HepG2 (cell line): ENCODE data around the gene PDGFB. TPM values are rescaled to one million over a fixed set of nuclear protein-coding genes. Genes with fewer than 3 reads are reported as not detected.

ENCODE experiments used
- CCDC6 ChIP-seq: sonication (generic); formaldehyde crosslinking; IDR thresholded peaks from 2 replicates; pipeline ENCODE4 v1.8.1; 2022; ENCODE audit warnings: mild to moderate bottlenecking, missing genetic modification reagents, moderate library complexity
- ETS1 ChIP-seq: sonication (generic); formaldehyde crosslinking; IDR thresholded peaks from 2 replicates; pipeline ENCODE4 v1.4.0; 2020; ENCODE audit warnings: missing genetic modification reagents
- POGZ ChIP-seq: sonication (generic); formaldehyde crosslinking; IDR thresholded peaks from 2 replicates; pipeline ENCODE4 v1.4.0; 2020; ENCODE audit warnings: mild to moderate bottlenecking, missing genetic modification reagents
- WIZ ChIP-seq: sonication (generic); formaldehyde crosslinking; IDR thresholded peaks from 2 replicates; pipeline ENCODE4 v1.5.1; 2020; ENCODE audit warnings: mild to moderate bottlenecking, missing genetic modification reagents
- ZHX2 ChIP-seq, 2 experiments: sonication (generic) in 1 of 2; formaldehyde crosslinking in 1 of 2; IDR thresholded peaks; 2 replicates each; pipeline versions ENCODE4 v1.6.1 to v1.9.0; 2014 to 2022; ENCODE audit warnings: antibody characterized with exemption in 1 of 2, borderline replicate concordance in 1 of 2, inconsistent platforms in 1 of 2, low read depth in 1 of 2, missing genetic modification reagents in 1 of 2
- ZNF275 ChIP-seq: sonication (generic); formaldehyde crosslinking; IDR thresholded peaks from 2 replicates; pipeline ENCODE4 v1.8.0; 2022; ENCODE audit warnings: missing genetic modification reagents, mild to moderate bottlenecking, inconsistent platforms, borderline replicate concordance
- ZNF687 ChIP-seq: sonication (generic); formaldehyde crosslinking; IDR thresholded peaks from 2 replicates; pipeline ENCODE4 v1.5.1; 2020; ENCODE audit warnings: mild to moderate bottlenecking, missing genetic modification reagents, moderate library complexity
- ZNF781 ChIP-seq: sonication (generic); formaldehyde crosslinking; IDR thresholded peaks from 2 replicates; pipeline ENCODE4 v1.5.1; 2020; ENCODE audit warnings: borderline replicate concordance, mild to moderate bottlenecking, missing genetic modification reagents; ENCODE audit errors: not compliant biosample characterization
- polyA plus RNA-seq, 8 experiments: library from polyadenylated mRNA; depleted of rRNA in 3 of 8; stranded (reverse) in 7 of 8; unstranded in 1 of 8; fragments of >200 nt; fragmentation: Illumina TruSeq in 4 of 8; extraction: Trizol in 4 of 8; gene quantifications; 2 replicates each; pipeline versions ENCODE4 v1.2.1 to v1.2.3, GENCODE V29; 2011 to 2016; ENCODE audit warnings: low read depth in 4 of 8, missing spikeins in 1 of 8, mixed read lengths in 1 of 8; ENCODE audit not compliant: insufficient read depth in 1 of 8
- total RNA-seq, 5 experiments: library from RNA; depleted of rRNA; stranded (reverse); fragments of >200 nt; fragmentation: Illumina TruSeq; extraction: Trizol; gene quantifications; 2 replicates each; pipeline ENCODE4 v1.2.3, GENCODE V29; 2016; ENCODE audit warnings: low read depth in 1 of 5
- TF ChIP-seq, protein P1 (sequence below): sonication (generic); formaldehyde crosslinking; IDR thresholded peaks from 2 replicates; pipeline ENCODE4 v1.4.0; 2020; ENCODE audit warnings: missing genetic modification reagents

The PDGFB gene
- total and polyA plus RNA-seq, 2 of the 13 experiments (the other 11 are each of a cell fraction or from before 2014, with no cell fraction given), result 1.4 to 10.1 TPM

GRCh38 chr22:39176143-39176713 is 68.6 kb downstream of the PDGFB start (continued):
- 0 out of 2 replicates have a peak, but pooled peaks have one; percentile 46 for TF ChIP-seq ZNF275 (CRISPR knock-in tag)
- TF ChIP-seq ETS1, result no peak
- TF ChIP-seq, protein P1, sequence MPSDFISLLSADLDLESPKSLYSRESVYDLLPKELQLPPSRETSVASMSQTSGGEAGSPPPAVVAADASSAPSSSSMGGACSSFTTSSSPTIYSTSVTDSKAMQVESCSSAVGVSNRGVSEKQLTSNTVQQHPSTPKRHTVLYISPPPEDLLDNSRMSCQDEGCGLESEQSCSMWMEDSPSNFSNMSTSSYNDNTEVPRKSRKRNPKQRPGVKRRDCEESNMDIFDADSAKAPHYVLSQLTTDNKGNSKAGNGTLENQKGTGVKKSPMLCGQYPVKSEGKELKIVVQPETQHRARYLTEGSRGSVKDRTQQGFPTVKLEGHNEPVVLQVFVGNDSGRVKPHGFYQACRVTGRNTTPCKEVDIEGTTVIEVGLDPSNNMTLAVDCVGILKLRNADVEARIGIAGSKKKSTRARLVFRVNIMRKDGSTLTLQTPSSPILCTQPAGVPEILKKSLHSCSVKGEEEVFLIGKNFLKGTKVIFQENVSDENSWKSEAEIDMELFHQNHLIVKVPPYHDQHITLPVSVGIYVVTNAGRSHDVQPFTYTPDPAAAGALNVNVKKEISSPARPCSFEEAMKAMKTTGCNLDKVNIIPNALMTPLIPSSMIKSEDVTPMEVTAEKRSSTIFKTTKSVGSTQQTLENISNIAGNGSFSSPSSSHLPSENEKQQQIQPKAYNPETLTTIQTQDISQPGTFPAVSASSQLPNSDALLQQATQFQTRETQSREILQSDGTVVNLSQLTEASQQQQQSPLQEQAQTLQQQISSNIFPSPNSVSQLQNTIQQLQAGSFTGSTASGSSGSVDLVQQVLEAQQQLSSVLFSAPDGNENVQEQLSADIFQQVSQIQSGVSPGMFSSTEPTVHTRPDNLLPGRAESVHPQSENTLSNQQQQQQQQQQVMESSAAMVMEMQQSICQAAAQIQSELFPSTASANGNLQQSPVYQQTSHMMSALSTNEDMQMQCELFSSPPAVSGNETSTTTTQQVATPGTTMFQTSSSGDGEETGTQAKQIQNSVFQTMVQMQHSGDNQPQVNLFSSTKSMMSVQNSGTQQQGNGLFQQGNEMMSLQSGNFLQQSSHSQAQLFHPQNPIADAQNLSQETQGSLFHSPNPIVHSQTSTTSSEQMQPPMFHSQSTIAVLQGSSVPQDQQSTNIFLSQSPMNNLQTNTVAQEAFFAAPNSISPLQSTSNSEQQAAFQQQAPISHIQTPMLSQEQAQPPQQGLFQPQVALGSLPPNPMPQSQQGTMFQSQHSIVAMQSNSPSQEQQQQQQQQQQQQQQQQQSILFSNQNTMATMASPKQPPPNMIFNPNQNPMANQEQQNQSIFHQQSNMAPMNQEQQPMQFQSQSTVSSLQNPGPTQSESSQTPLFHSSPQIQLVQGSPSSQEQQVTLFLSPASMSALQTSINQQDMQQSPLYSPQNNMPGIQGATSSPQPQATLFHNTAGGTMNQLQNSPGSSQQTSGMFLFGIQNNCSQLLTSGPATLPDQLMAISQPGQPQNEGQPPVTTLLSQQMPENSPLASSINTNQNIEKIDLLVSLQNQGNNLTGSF, result no peak
- no peak for TF ChIP-seq ZNF781 (CRISPR knock-in tag)
- TF ChIP-seq ZHX2 (IDR thresholded peaks at IDR 0.05; ENCODE audit: low read depth), result no peak
- no peak for TF ChIP-seq ZHX2 (CRISPR knock-in tag; IDR thresholded peaks at IDR 0.05; ENCODE audit: borderline replicate concordance)
- no peak for TF ChIP-seq WIZ (CRISPR knock-in tag)
- TF ChIP-seq CCDC6, result no peak
- peak; percentile 83 for TF ChIP-seq ZNF687 (CRISPR knock-in tag)
- 0 out of 2 replicates have a peak, but pooled peaks have one; percentile 24 for TF ChIP-seq POGZ (CRISPR knock-in tag)
